ENCODE results near the gene JUP. TPM values are rescaled to one million over a fixed set of nuclear protein-coding genes. Genes with fewer than 3 reads are reported as not detected.

The JUP gene
- total RNA-seq, 1 experiment from 2014 or later = 224 TPM

DNA sequence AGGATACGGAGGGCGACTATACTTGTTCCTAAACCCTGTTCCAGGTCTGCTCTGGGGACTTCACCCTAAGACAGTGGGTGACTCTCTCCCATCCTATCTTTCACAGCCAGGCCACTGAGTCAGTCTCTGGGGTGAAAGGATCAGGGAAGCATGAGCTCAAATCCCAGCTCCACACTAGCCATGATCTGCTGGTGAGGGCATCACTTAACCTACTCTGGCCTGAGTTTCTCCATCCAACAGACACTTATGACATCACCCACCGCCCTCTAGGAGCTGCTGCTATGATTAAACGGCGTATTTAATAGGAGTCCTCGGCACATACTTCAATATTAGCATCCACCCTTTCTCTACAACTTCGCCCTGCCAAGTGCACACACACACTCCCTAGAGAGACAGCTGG is 64.3 kb downstream of the JUP start:
- Histone ChIP-seq H3K27ac (ENCODE audit: low read depth, low read length) (no peak overlapping the region), H3K9me3 (ENCODE audit: control insufficient read depth in 1 of 2, insufficient read depth in 1 of 2, low read depth in 1 of 2, low read length in 2 of 2) (no peaks in the 10 kb centered on the region), H2AFZ (ENCODE audit: low read depth, low read length, poor library complexity, severe bottlenecking) (no peak overlapping the region), H3K79me2 (ENCODE audit: insufficient read depth, low read length) (no peaks in the 10 kb centered on the region), H3K36me3 (ENCODE audit: control insufficient read depth in 1 of 2, insufficient read depth in 2 of 2, low read length in 2 of 2) (no peaks in the 10 kb centered on the region), H3K4me3 (replicated peaks in 1 of 2; ENCODE audit: low read depth in 1 of 2, low read length in 2 of 2) (no peak overlapping the region), H3K4me2 (ENCODE audit: low read length) (no peak overlapping the region), H3K9ac (ENCODE audit: low read length) (no peak overlapping the region), H4K20me1 (ENCODE audit: insufficient read depth) (no peaks in the 10 kb centered on the region), H3K9me2 (ENCODE audit: insufficient read depth) (no peaks in the 10 kb centered on the region), H3K4me1 (ENCODE audit: control insufficient read depth in 1 of 2, insufficient read depth in 2 of 2, low read length in 2 of 2) (peaks cover 0 to 11% of the 10 kb centered on the region in 2 experiments; a peak in 2 of 4 replicates), H3K27me3 (ENCODE audit: insufficient read depth, low read length) (no peaks in the 10 kb centered on the region)
- TF ChIP-seq, protein P1, sequence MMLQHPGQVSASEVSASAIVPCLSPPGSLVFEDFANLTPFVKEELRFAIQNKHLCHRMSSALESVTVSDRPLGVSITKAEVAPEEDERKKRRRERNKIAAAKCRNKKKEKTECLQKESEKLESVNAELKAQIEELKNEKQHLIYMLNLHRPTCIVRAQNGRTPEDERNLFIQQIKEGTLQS (IDR thresholded peaks at IDR 0.05) = no peak
- no peak for TF ChIP-seq ZFX (IDR thresholded peaks at IDR 0.05)
- TF ChIP-seq POLR2A (IDR thresholded peaks at IDR 0.05; ENCODE audit: borderline replicate concordance, extremely low read depth, insufficient read depth, insufficient read length) = no peak
- TF ChIP-seq JUND (IDR thresholded peaks at IDR 0.05) = no peak
- no peak for TF ChIP-seq SP1 (IDR thresholded peaks at IDR 0.05; ENCODE audit: low read depth)
- no peak for TF ChIP-seq ZNF274 (IDR thresholded peaks at IDR 0.05; ENCODE audit: low read depth, low read length)
- ATAC-seq = no peak
- BruUV-seq (replicated peaks) = no TSS peak
- ChIA-PET POLR2A (interaction anchor here (0.6 to 1.1 kb wide), 2 partner anchors 34 to 305 kb away, joined by 3 read pairs; partner anchors contain the start of gene EIF1), RAD21 (ENCODE audit: low non-redundant PET in 1 of 2, low total read pairs in 2 of 2, uncharacterized antibody in 2 of 2, unreplicated experiment in 2 of 2) (no interaction called here), CTCF (interaction anchor here (0.6 kb wide), 1 partner anchor 143 kb away, joined by 5 read pairs; no protein-coding TSS in a partner anchor)
- DNase-seq (ENCODE audit: low read depth, low spot score) = no peak
- intact Hi-C loops (cut with micrococcal nuclease) = no loop called here

DNA sequence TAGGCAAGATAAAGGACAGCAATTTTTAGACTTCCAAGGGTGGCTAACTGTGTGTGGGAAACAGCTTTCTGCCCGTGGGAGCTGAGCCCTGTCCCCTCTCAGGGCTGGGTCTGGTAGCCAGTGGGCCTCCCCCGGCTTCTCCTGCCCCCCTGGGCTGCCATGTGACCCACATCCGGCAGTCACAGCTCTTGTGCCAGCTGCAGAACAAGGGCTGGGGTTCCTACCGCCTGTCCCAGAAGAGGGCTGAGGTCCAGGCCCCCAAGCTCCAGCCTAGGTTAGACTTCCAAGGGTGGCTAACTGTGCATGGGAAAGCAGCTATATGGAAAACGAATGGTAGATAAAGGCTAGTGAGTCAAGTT is 68.2 kb downstream of the JUP start:
- ChIA-PET RAD21 (ENCODE audit: low non-redundant PET in 1 of 2, low total read pairs in 2 of 2, uncharacterized antibody in 2 of 2, unreplicated experiment in 2 of 2) (interaction anchor here in 1 of 2 experiments (0.5 kb wide), 1 partner anchor 161 kb away, joined by 7 read pairs; no protein-coding TSS in a partner anchor), CTCF (interaction anchor here (1.1 kb wide), 1 partner anchor 22 kb away, joined by 3 read pairs; no protein-coding TSS in a partner anchor), POLR2A (interaction anchor here (3.1 kb wide), 1 partner anchor 30 kb away, joined by 8 read pairs; the partner anchor contains the start of gene EIF1)
- H3K27ac ChIP-seq (ENCODE audit: low read depth, low read length) = no peak overlapping the region
- no peaks in the 10 kb centered on the region for H3K27me3 ChIP-seq (ENCODE audit: insufficient read depth, low read length)
- no peak overlapping the region for H3K4me3 ChIP-seq (replicated peaks in 1 of 2; ENCODE audit: low read depth in 1 of 2, low read length in 2 of 2)
- H3K9me3 ChIP-seq (ENCODE audit: control insufficient read depth in 1 of 2, insufficient read depth in 1 of 2, low read depth in 1 of 2, low read length in 2 of 2) = no peaks in the 10 kb centered on the region
- ATAC-seq = no peak
- H3K4me1 ChIP-seq (ENCODE audit: control insufficient read depth in 1 of 2, insufficient read depth in 2 of 2, low read length in 2 of 2) = peaks cover 0 to 16% of the 10 kb centered on the region in 2 experiments; a peak in 2 of 4 replicates
- no peaks in the 10 kb centered on the region for H4K20me1 ChIP-seq (ENCODE audit: insufficient read depth)
- no TSS peak for BruUV-seq (replicated peaks)
- no peaks in the 10 kb centered on the region for H3K36me3 ChIP-seq (ENCODE audit: control insufficient read depth in 1 of 2, insufficient read depth in 2 of 2, low read length in 2 of 2)
- H3K9ac ChIP-seq (ENCODE audit: low read length) = no peak overlapping the region
- H3K79me2 ChIP-seq (ENCODE audit: insufficient read depth, low read length) = no peaks in the 10 kb centered on the region
- H3K4me2 ChIP-seq (ENCODE audit: low read length) = no peak overlapping the region
- DNase-seq (ENCODE audit: low read depth, low spot score) = no peak
- intact Hi-C loops (cut with micrococcal nuclease) = no loop called here
- no peak for TF ChIP-seq SIN3A (IDR thresholded peaks at IDR 0.05; ENCODE audit: low read depth)
- TF ChIP-seq ELF1 (IDR thresholded peaks at IDR 0.05; ENCODE audit: borderline replicate concordance, low read depth) = no peak
- no peak for TF ChIP-seq RAD21 (IDR thresholded peaks at IDR 0.05; ENCODE audit: low read depth)
- TF ChIP-seq YY1 (IDR thresholded peaks at IDR 0.05; ENCODE audit: extremely low read depth, insufficient replicate concordance, low read depth, low read length) = no peak
- TF ChIP-seq EZH2 (IDR thresholded peaks at IDR 0.05) = no peak
- TF ChIP-seq POLR2AphosphoS5 (IDR thresholded peaks at IDR 0.05; ENCODE audit: low read depth, low read length) = no peak
- TF ChIP-seq FOSL1 (IDR thresholded peaks at IDR 0.05; ENCODE audit: low read depth) = no peak
- TF ChIP-seq JUND (IDR thresholded peaks at IDR 0.05) = no peak
- TF ChIP-seq, protein P2, sequence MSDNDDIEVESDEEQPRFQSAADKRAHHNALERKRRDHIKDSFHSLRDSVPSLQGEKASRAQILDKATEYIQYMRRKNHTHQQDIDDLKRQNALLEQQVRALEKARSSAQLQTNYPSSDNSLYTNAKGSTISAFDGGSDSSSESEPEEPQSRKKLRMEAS (IDR thresholded peaks at IDR 0.05) = no peak
- TF ChIP-seq CEBPB (IDR thresholded peaks at IDR 0.05; ENCODE audit: low read depth) = no peak
- TF ChIP-seq ZFX (IDR thresholded peaks at IDR 0.05) = no peak
- TF ChIP-seq CTCF (IDR thresholded peaks at IDR 0.05 in 2 of 3, conservative IDR thresholded peaks at IDR 0.05 in 1 of 3; ENCODE audit: borderline replicate concordance in 1 of 3, insufficient read depth in 1 of 3, low read depth in 2 of 3, low read length in 2 of 3) = no peak
- no peak for TF ChIP-seq SRF (IDR thresholded peaks at IDR 0.05; ENCODE audit: low read depth)
- no peaks in the 10 kb centered on the region for H3K9me2 ChIP-seq (ENCODE audit: insufficient read depth)
- no peak overlapping the region for H2AFZ ChIP-seq (ENCODE audit: low read depth, low read length, poor library complexity, severe bottlenecking)

Data from HCT116 (cell line).